Measurements from ENCODE around the gene F13A1.
"Not testable (repeated sequence)": the region's sequence is repeated elsewhere in the genome, so short reads cannot be mapped to it uniquely, and the experiment has no call there.

The F13A1 gene

GRCh38 chr6:6323352-6323751 is 2.9 kb upstream of the F13A1 start:
- H3K4me3 ChIP-seq: no peak overlapping the region
- H3K27ac ChIP-seq: no peak overlapping the region

GRCh38 chr6:6320901-6321300 is 439 bp upstream of the F13A1 start:
- H3K27ac ChIP-seq: peak overlapping the region in 4 of 21 experiments; percentile 44 to 61 (median 54)
- H3K4me3 ChIP-seq: peak overlapping the region in 2 of 7 experiments; percentile 28 to 34

GRCh38 chr6:6317825-6318733 is 2.4 kb downstream of the F13A1 start:
- peak overlapping the region in 2 of 7 experiments; percentile 2 to 21 for H3K4me3 ChIP-seq
- H3K27ac ChIP-seq: peak overlapping the region in 4 of 21 experiments; percentile 13 to 60 (median 20)

- peak overlapping the region in 1 of 7 experiments; percentile 21 for H3K4me3 ChIP-seq
- peak overlapping the region in 1 of 21 experiments; percentile 60 for H3K27ac ChIP-seq
Measured at GRCh38 chr6:6317386-6317785, 3.1 kb downstream of the F13A1 start.

- Histone ChIP-seq H3K4me3 (no peak overlapping the region), H3K27ac (no peak overlapping the region)
Measured at GRCh38 chr6:6315660-6316059, 4.8 kb downstream of the F13A1 start.

DNA sequence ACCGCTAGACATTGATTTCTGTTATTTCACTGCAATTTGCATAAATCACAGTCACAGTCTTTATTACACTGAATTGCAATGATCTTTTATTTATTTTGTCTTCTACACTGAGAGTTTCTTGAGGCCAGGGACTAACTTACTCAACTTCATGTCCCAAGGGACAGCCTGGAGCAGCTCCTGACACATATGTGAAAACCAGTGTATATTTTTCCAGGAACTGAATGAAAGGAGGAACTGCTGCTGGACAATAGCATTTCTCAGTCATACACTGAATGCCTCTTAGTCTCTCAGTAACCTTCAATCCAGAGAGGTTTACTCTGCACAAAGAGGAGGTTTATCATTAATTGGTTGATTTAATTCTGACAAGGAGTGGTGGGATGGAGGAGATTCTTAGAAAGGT is 5.9 kb downstream of the F13A1 start:
- Histone ChIP-seq H3K27ac (no peak overlapping the region), H3K4me3 (no peak overlapping the region)

- Histone ChIP-seq H3K27ac (no peak overlapping the region), H3K4me3 (no peak overlapping the region)
Measured at GRCh38 chr6:6312901-6313441, 7.5 kb downstream of the F13A1 start.

GRCh38 chr6:6305575-6305974 is 14.9 kb downstream of the F13A1 start:
- no peak overlapping the region for H3K27ac ChIP-seq
- H3K4me3 ChIP-seq: no peak overlapping the region

DNA sequence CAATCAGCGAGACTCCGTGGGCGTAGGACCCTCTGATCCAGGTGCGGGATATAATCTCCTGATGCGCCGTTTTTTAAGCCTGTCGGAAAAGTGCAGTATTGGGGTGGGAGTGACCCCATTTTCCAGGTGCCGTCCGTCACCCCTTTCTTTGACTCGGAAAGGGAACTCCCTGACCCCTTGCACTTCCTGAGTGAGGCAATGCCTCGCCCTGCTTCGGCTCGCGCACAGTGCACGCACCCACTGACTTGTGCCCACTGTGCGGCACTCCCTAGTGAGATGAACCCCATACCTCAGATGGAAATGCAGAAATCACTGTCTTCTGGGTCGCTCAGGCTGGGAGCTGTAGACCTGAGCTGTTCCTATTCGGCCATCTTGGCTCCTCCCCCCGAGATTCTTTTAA is 20.1 kb downstream of the F13A1 start:
- not testable (repeated sequence) for H3K27ac ChIP-seq

DNA sequence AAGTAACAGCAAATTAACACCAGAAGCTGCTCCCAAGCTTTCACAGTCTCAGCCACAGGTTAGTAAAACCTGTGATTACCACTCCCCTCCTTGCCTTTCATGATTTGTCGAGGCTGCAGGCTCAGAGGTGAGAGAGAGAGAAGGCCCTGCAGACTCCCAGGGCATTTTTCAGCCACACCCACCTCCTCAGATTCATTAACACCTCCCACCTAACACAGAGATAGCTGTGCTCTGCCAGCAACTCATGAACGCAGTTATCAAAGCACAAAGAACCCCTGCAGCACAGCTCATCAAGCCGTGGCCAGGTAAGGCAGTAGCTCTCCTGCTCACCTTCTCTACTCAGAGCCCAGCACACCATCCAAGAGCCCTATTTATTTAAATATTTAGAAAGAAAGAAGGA is 27.1 kb downstream of the F13A1 start:
- no peak overlapping the region for H3K4me3 ChIP-seq
- H3K27ac ChIP-seq: no peak overlapping the region

More for the DNA sequence above, 20.1 kb downstream of the F13A1 start:
- H3K4me3 ChIP-seq: not testable (repeated sequence)

- Histone ChIP-seq H3K27ac (no peak overlapping the region), H3K4me3 (no peak overlapping the region)
Measured at GRCh38 chr6:6287415-6287814, 33.0 kb downstream of the F13A1 start.

DNA sequence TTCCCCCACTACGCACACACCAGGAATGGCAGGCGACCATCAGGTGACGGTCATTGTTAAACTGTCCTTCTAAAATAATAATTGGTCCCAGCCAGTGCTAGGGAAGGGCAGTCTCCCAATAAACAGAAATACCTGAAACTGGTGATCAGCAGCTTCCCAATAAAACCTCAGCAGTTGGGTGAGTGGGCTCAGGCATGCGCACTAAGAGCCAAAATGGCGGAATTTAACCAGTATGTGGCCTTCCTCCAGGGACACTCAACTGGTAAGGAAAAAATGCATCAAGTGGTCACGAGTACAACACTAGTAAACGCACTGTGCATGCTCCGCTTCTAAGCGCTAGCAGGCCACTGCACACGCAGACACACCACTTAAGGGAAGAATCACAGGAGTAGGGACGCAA is 34.8 kb downstream of the F13A1 start:
- no peak overlapping the region for H3K4me3 ChIP-seq
- no peak overlapping the region for H3K27ac ChIP-seq

DNA sequence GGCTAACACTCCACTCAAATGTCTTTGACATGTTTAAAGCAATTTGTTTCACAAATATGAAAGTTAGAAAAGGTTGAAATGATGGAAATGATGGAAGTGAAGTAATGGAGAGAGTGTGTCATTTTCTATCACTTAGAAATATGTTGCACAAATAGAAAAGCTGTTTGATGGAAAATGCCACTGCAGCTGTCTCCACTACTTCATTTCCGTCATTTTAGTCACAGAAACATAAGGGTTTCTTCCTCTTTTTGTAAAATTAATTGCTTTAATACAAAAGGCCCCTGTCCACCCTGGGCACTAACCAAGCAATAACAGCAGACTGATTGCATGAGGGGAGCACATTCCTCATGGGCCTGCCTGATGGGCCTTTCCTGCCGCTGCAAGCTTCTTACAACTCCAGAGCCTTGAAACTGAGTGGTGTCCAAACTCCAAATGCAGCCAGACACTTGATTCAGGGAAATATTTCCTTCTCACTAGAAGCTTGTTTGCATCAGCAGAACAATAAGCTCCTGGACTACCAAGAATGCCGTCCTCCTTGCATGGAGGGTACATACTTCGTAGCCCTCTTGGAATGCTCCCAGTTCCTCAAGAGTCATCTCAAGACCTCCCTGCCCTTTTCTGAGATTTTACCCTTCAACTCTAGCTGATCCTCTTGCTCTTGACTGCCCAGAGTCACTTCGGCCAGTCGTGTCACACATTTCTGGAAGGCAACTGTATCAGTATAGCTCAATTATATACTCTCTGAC is 36.1 kb downstream of the F13A1 start:
- Histone ChIP-seq H3K4me3 (no peak overlapping the region), H3K27ac (peak overlapping the region in 3 of 21 experiments; percentile 15 to 40 (median 26))

- H3K27ac ChIP-seq: no peak overlapping the region
Measured at GRCh38 chr6:6283746-6284145, 36.7 kb downstream of the F13A1 start.

DNA sequence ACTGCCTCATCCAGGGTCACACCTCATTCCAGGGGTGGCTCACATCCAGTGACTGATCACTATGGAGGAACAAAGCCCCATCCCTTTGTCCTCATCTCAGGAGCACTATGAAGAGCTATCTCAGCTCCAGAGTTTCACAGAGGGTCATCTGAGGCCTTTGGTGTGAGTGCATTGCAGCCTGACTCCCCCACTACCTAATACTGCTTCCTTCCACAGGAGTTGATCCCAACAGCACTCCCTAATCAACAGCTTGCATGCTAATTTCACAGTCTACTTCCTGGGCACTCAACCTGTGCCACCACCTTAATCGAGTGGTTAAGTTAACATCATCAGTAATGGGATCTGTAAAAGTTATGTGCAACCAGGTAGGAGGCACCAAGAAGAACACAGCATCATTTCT is 37.7 kb downstream of the F13A1 start:
- no peak overlapping the region for H3K27ac ChIP-seq
- H3K4me3 ChIP-seq: no peak overlapping the region

More at GRCh38 chr6:6283746-6284145, 36.7 kb downstream of the F13A1 start:
- H3K4me3 ChIP-seq: no peak overlapping the region

DNA sequence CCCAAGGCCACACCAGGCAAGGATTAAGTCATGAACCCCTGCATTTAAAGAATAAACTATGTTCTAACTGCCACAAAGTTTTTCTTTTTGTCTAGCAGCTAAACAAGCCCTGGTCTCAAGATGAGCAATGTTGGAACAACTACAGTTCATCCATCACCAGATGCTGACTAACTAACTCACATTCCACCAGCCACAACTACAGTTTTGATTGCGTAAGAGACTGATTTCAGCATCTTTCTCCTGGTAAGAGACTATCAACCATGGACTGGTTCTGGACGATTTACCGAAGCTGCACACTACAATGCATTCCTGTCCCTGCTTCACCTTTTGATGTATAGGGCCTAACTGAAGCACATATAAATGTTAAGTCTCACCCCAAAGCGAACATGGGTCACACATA is 43.0 kb downstream of the F13A1 start:
- Histone ChIP-seq H3K4me3 (no peak overlapping the region), H3K27ac (no peak overlapping the region)

DNA sequence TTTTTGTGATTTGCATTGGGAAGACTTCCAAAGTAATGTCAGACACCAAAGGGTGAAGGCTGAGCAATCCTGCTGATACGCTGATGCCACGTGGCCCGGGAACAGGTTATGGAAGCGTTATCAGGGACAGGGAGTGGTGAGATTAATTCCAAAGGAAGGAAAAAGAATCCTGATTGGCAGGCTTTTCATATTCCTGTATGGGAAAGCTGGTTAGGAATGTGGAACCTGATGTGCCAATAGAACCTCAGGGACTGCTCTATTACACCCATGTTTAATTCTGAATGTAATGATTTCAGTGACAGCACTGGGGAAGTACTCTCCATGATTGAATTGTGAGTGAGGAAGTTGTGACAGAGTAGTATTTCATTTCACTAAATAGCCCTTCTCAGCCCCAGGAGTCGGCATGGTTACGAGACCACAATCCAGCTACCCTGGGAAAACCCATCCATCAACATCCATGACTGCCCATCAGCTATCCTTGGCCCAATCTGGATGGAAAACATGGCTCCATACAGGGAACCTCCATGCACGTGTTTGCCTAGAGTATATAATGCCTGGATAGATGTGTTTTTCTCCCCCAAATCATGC is 49.4 kb downstream of the F13A1 start:
- H3K27ac ChIP-seq: no peak overlapping the region
- H3K4me3 ChIP-seq: no peak overlapping the region

GRCh38 chr6:6260196-6260722 is 60.2 kb downstream of the F13A1 start:
- Histone ChIP-seq H3K27ac (no peak overlapping the region), H3K4me3 (no peak overlapping the region)

DNA sequence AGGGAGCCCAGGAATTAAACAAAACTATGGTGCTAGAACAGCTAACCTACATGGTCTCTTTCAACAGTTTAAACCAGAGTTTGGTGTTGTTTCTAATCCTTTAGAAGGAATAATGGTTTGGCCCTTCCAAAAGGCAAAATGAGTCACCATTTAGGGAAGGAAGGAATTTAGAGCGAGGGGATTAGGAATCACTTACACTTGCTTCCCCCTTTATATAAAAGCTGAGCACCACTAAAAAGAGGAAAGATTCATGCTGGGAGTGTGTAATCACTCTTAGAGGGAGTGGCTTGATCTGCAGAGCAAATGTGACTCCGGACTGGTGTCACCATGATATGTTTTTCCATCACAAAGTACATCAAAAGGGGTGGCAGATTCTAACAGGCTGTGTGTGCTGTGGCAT is 63.6 kb downstream of the F13A1 start:
- no peak overlapping the region for H3K4me3 ChIP-seq

GRCh38 chr6:6256259-6256658 is 64.2 kb downstream of the F13A1 start:
- no peak overlapping the region for H3K27ac ChIP-seq
- H3K4me3 ChIP-seq: no peak overlapping the region

More for the DNA sequence above, 63.6 kb downstream of the F13A1 start:
- no peak overlapping the region for H3K27ac ChIP-seq
